ENCODE data around the gene PCDHAC1.
"Not testable (repeated sequence)": the region's sequence is repeated elsewhere in the genome, so short reads cannot be mapped to it uniquely, and the experiment has no call there.

The PCDHAC1 gene

GRCh38 chr5:140925806-140926442, at the start of gene PCDHAC1:
Gene PCDHAC1 (plus strand): TSS chr5:140926299. CDS start chr5:140926893, 594 bp downstream.
- peak; percentile 74 for DNase-seq (ENCODE audit: low spot score)

GRCh38 chr5:140876541-140877261, 49.4 kb upstream of the PCDHAC1 start:
- not testable (repeated sequence) for DNase-seq (ENCODE audit: low spot score)

GRCh38 chr5:140877262-140877581, 48.9 kb upstream of the PCDHAC1 start:
- no peak for DNase-seq (ENCODE audit: low spot score)

- DNase-seq (ENCODE audit: low spot score) = no peak
Measured at GRCh38 chr5:140881889-140882590, 44.1 kb upstream of the PCDHAC1 start, which contains the start of gene PCDHA13. Gene PCDHA13 (plus strand): TSS chr5:140882124. CDS start chr5:140882269, 145 bp downstream.

GRCh38 chr5:140882591-140882899, 43.6 kb upstream of the PCDHAC1 start:
- peak; percentile 58 for DNase-seq (ENCODE audit: low spot score)

GRCh38 chr5:140883373-140883772, 42.7 kb upstream of the PCDHAC1 start:
- no peak for DNase-seq (ENCODE audit: low spot score)

GRCh38 chr5:140883927-140884697, 42.0 kb upstream of the PCDHAC1 start:
- DNase-seq (ENCODE audit: low spot score) = no peak

GRCh38 chr5:140916325-140916724, 9.8 kb upstream of the PCDHAC1 start:
- no peak for DNase-seq (ENCODE audit: low spot score)

GRCh38 chr5:140923601-140924000, 2.5 kb upstream of the PCDHAC1 start:
- DNase-seq (ENCODE audit: low spot score) = no peak

- DNase-seq (ENCODE audit: low spot score) = peak; percentile 93
Measured at GRCh38 chr5:140926443-140927227, 536 bp downstream of the PCDHAC1 start.

GRCh38 chr5:140927228-140927573, 1.1 kb downstream of the PCDHAC1 start:
- DNase-seq (ENCODE audit: low spot score) = peak; percentile 29

- DNase-seq (ENCODE audit: low spot score) = no peak
Measured at GRCh38 chr5:140934964-140935606, 9.0 kb downstream of the PCDHAC1 start.

GRCh38 chr5:140946578-140946977, 20.5 kb downstream of the PCDHAC1 start:
- DNase-seq (ENCODE audit: low spot score) = no peak

GRCh38 chr5:140951636-140952035, 25.5 kb downstream of the PCDHAC1 start:
- no peak for DNase-seq (ENCODE audit: low spot score)

- DNase-seq (ENCODE audit: low spot score) = no peak
Measured at GRCh38 chr5:140953234-140953633, 27.1 kb downstream of the PCDHAC1 start.

- DNase-seq (ENCODE audit: low spot score) = no peak
Measured at GRCh38 chr5:140962190-140962589, 36.1 kb downstream of the PCDHAC1 start.

GRCh38 chr5:140964356-140964755, 38.3 kb downstream of the PCDHAC1 start:
- DNase-seq (ENCODE audit: low spot score) = no peak

- DNase-seq (ENCODE audit: low spot score) = no peak
Measured at GRCh38 chr5:140965905-140966292, 39.8 kb downstream of the PCDHAC1 start.

GRCh38 chr5:140966293-140967225, 40.5 kb downstream of the PCDHAC1 start, which contains the start of gene PCDHAC2:
Gene PCDHAC2 (plus strand): TSS chr5:140966476. CDS start chr5:140966767, 291 bp downstream.
- DNase-seq (ENCODE audit: low spot score) = peak; percentile 64

Measured in iPS-NIHi11 (cell line).